ENCODE data around the gene LBX2.

The LBX2 gene

GRCh38 chr2:74498500-74499266, 720 bp downstream of the LBX2 start:
- peak overlapping the region in 1 of 5 donors; percentile 28 for H3K9ac ChIP-seq (ENCODE audit: low read length in 5 of 5)

DNA sequence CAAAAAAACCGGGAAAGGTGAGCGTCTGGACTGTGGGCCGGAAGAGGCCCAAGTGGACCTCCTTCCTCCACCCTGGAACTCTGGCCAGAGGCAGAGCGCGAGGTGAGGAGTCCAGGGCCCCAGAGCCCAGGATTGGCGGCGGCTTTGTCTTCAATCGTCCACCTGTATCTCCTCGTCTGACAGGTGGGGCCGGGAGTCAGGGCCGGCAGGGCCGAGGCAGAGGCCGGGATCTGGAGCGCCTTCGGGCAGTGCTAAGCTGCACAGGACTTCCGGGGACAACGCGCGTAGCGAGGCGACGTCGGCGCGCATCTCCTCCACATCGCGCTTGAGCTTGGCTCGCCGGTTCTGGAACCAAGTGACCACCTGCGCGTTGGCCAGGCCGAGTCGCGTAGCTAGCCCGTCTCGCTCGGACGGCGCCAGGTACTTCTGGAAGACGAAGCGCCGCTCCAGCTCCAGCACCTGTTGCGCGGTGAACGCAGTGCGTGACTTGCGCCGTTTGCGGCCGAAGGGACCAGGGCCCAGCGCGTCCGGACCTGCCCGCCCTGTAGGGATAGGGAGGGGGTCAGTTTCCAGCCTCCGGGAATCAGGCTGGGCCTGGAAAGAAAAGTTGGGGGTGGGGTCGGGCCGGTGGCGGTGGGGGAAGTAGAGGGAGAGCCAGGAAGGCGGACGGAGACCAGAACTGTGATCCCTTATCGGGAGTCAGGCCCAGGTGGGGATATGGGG, 1.5 kb downstream of the LBX2 start:
- Histone ChIP-seq H3K27ac (ENCODE audit: low read depth, low read length) (no peak overlapping the region), H3K9ac (ENCODE audit: low read length in 5 of 5) (peak overlapping the region in 1 of 5 donors; percentile 11)

More at GRCh38 chr2:74498500-74499266, 720 bp downstream of the LBX2 start:
- Histone ChIP-seq H3K9me3 (ENCODE audit: control insufficient read depth in 5 of 5, low read length in 5 of 5) (no peaks in the 10 kb centered on the region), H3K4me3 (ENCODE audit: low read depth in 1 of 5, low read length in 5 of 5) (peak overlapping the region; percentile 36 to 59 (median 52)), H3K27me3 (ENCODE audit: control insufficient read depth in 5 of 5, insufficient read depth in 4 of 5, low read length in 5 of 5) (peaks cover 31 to 52% (median 39%) of the 10 kb centered on the region in 5 donors), H3K4me1 (ENCODE audit: control insufficient read depth in 5 of 5, insufficient read depth in 5 of 5, low read length in 5 of 5) (peaks cover under 1 to 48% (median 42%) of the 10 kb centered on the region in 5 donors), H3K36me3 (ENCODE audit: control insufficient read depth in 5 of 5, insufficient read depth in 5 of 5, low read length in 5 of 5) (peaks cover 5 to 10% (median 8%) of the 10 kb centered on the region in 5 donors), H3K27ac (ENCODE audit: low read depth, low read length) (no peak overlapping the region)

GRCh38 chr2:74496997-74497776, 2.2 kb downstream of the LBX2 start:
- Histone ChIP-seq H3K4me1 (ENCODE audit: control insufficient read depth in 5 of 5, insufficient read depth in 5 of 5, low read length in 5 of 5) (peaks cover 0 to 33% (median 28%) of the 10 kb centered on the region in 5 donors), H3K36me3 (ENCODE audit: control insufficient read depth in 5 of 5, insufficient read depth in 5 of 5, low read length in 5 of 5) (peaks cover 5 to 25% (median 23%) of the 10 kb centered on the region in 5 donors), H3K27me3 (ENCODE audit: control insufficient read depth in 5 of 5, insufficient read depth in 4 of 5, low read length in 5 of 5) (peaks cover 31 to 46% (median 39%) of the 10 kb centered on the region in 5 donors), H3K9ac (ENCODE audit: low read length in 5 of 5) (no peak overlapping the region), H3K4me3 (ENCODE audit: low read depth in 1 of 5, low read length in 5 of 5) (peak overlapping the region in 2 of 5 donors; percentile 52 to 56), H3K9me3 (ENCODE audit: control insufficient read depth in 5 of 5, low read length in 5 of 5) (no peaks in the 10 kb centered on the region), H3K27ac (ENCODE audit: low read depth, low read length) (no peak overlapping the region)

More for the DNA sequence above, 1.5 kb downstream of the LBX2 start:
- peaks cover 31 to 52% (median 39%) of the 10 kb centered on the region in 5 donors for H3K27me3 ChIP-seq (ENCODE audit: control insufficient read depth in 5 of 5, insufficient read depth in 4 of 5, low read length in 5 of 5)
- H3K36me3 ChIP-seq (ENCODE audit: control insufficient read depth in 5 of 5, insufficient read depth in 5 of 5, low read length in 5 of 5): peaks cover 5 to 17% (median 16%) of the 10 kb centered on the region in 5 donors
- peak overlapping the region in 3 of 5 donors; percentile 50 to 56 (median 52) for H3K4me3 ChIP-seq (ENCODE audit: low read depth in 1 of 5, low read length in 5 of 5)
- no peaks in the 10 kb centered on the region for H3K9me3 ChIP-seq (ENCODE audit: control insufficient read depth in 5 of 5, low read length in 5 of 5)
- H3K4me1 ChIP-seq (ENCODE audit: control insufficient read depth in 5 of 5, insufficient read depth in 5 of 5, low read length in 5 of 5): peaks cover 0 to 40% (median 35%) of the 10 kb centered on the region in 5 donors

DNA sequence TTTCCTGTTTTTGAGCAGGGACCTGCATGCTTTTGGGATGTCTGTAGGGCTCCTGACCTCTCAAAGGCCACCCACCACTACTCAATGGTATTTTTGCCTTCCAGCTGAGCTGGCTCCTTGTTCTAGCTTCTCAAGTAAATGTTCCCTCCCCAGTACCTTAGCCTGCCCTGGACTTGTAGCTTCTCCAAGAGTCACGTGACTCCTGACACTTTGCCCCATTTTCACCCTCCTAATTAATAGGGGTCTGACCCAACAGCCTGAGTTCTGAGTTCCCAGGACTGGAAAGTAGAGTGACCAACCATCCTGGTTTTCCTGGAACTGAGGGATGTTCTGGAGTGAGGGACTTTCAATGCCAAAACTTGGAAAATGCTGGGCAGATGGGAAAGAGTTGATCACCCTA, 4.0 kb downstream of the LBX2 start:
- H3K4me1 ChIP-seq (ENCODE audit: control insufficient read depth in 5 of 5, insufficient read depth in 5 of 5, low read length in 5 of 5): peaks cover 0 to 28% (median 22%) of the 10 kb centered on the region in 5 donors
- no peak overlapping the region for H3K27ac ChIP-seq (ENCODE audit: low read depth, low read length)
- H3K9me3 ChIP-seq (ENCODE audit: control insufficient read depth in 5 of 5, low read length in 5 of 5): no peaks in the 10 kb centered on the region
- H3K36me3 ChIP-seq (ENCODE audit: control insufficient read depth in 5 of 5, insufficient read depth in 5 of 5, low read length in 5 of 5): peaks cover 5 to 42% (median 41%) of the 10 kb centered on the region in 5 donors
- no peak overlapping the region for H3K4me3 ChIP-seq (ENCODE audit: low read depth in 1 of 5, low read length in 5 of 5)
- peaks cover 30 to 34% (median 34%) of the 10 kb centered on the region in 5 donors for H3K27me3 ChIP-seq (ENCODE audit: control insufficient read depth in 5 of 5, insufficient read depth in 4 of 5, low read length in 5 of 5)
- no peak overlapping the region for H3K9ac ChIP-seq (ENCODE audit: low read length in 5 of 5)

GRCh38 chr2:74493546-74493945, 5.9 kb downstream of the LBX2 start:
- no peak overlapping the region for H3K27ac ChIP-seq (ENCODE audit: low read depth, low read length)
- no peak overlapping the region for H3K4me3 ChIP-seq (ENCODE audit: low read depth in 1 of 5, low read length in 5 of 5)
- H3K36me3 ChIP-seq (ENCODE audit: control insufficient read depth in 5 of 5, insufficient read depth in 5 of 5, low read length in 5 of 5): peaks cover 5 to 57% (median 46%) of the 10 kb centered on the region in 5 donors
- peaks cover 13 to 17% (median 15%) of the 10 kb centered on the region in 5 donors for H3K27me3 ChIP-seq (ENCODE audit: control insufficient read depth in 5 of 5, insufficient read depth in 4 of 5, low read length in 5 of 5)
- H3K4me1 ChIP-seq (ENCODE audit: control insufficient read depth in 5 of 5, insufficient read depth in 5 of 5, low read length in 5 of 5): peaks cover 0 to 14% (median 11%) of the 10 kb centered on the region in 5 donors
- no peaks in the 10 kb centered on the region for H3K9me3 ChIP-seq (ENCODE audit: control insufficient read depth in 5 of 5, low read length in 5 of 5)
- no peak overlapping the region for H3K9ac ChIP-seq (ENCODE audit: low read length in 5 of 5)

- no peak overlapping the region for H3K27ac ChIP-seq (ENCODE audit: low read depth, low read length)
These were observed 7.5 kb downstream of the LBX2 start for GRCh38 chr2:74491648-74492544.

DNA sequence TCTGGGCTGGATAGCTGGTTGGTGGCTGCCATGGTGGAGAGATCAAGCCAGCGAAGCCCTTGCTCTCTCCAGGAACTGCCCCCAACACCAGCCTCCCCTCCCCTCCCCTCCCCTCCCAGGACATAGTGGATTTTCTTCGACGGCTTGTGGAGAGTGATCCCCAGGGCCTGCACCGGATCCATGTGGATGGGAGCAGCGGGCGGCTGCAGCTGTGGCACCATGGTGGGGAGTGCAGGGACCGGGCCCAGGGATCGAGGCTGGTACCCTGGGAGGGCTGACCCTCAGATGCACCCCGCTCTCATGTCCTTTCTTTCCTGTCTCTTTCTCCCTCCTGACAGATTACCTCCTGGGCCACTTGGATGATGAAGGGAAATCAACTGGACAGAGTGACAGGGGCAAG, 9.5 kb downstream of the LBX2 start:
- Histone ChIP-seq H3K4me3 (ENCODE audit: low read depth in 1 of 5, low read length in 5 of 5) (no peak overlapping the region), H3K9ac (ENCODE audit: low read length in 5 of 5) (no peak overlapping the region), H3K27ac (ENCODE audit: low read depth, low read length) (no peak overlapping the region), H3K4me1 (ENCODE audit: control insufficient read depth in 5 of 5, insufficient read depth in 5 of 5, low read length in 5 of 5) (no peaks in the 10 kb centered on the region), H3K27me3 (ENCODE audit: control insufficient read depth in 5 of 5, insufficient read depth in 4 of 5, low read length in 5 of 5) (no peaks in the 10 kb centered on the region), H3K36me3 (ENCODE audit: control insufficient read depth in 5 of 5, insufficient read depth in 5 of 5, low read length in 5 of 5) (peaks cover 8 to 81% (median 56%) of the 10 kb centered on the region in 5 donors), H3K9me3 (ENCODE audit: control insufficient read depth in 5 of 5, low read length in 5 of 5) (no peaks in the 10 kb centered on the region)

More at GRCh38 chr2:74491648-74492544, 7.5 kb downstream of the LBX2 start:
- Histone ChIP-seq H3K4me3 (ENCODE audit: low read depth in 1 of 5, low read length in 5 of 5) (no peak overlapping the region), H3K36me3 (ENCODE audit: control insufficient read depth in 5 of 5, insufficient read depth in 5 of 5, low read length in 5 of 5) (peaks cover 5 to 68% (median 49%) of the 10 kb centered on the region in 5 donors), H3K9me3 (ENCODE audit: control insufficient read depth in 5 of 5, low read length in 5 of 5) (no peaks in the 10 kb centered on the region), H3K9ac (ENCODE audit: low read length in 5 of 5) (no peak overlapping the region), H3K27me3 (ENCODE audit: control insufficient read depth in 5 of 5, insufficient read depth in 4 of 5, low read length in 5 of 5) (peaks cover 0 to 3% (median 0%) of the 10 kb centered on the region in 5 donors), H3K4me1 (ENCODE audit: control insufficient read depth in 5 of 5, insufficient read depth in 5 of 5, low read length in 5 of 5) (no peaks in the 10 kb centered on the region)

- Histone ChIP-seq H3K27me3 (ENCODE audit: control insufficient read depth in 5 of 5, insufficient read depth in 4 of 5, low read length in 5 of 5) (no peaks in the 10 kb centered on the region), H3K9ac (ENCODE audit: low read length in 5 of 5) (no peak overlapping the region), H3K4me1 (ENCODE audit: control insufficient read depth in 5 of 5, insufficient read depth in 5 of 5, low read length in 5 of 5) (peaks cover 0 to 4% (median under 1%) of the 10 kb centered on the region in 5 donors), H3K36me3 (ENCODE audit: control insufficient read depth in 5 of 5, insufficient read depth in 5 of 5, low read length in 5 of 5) (peaks cover 3 to 74% (median 49%) of the 10 kb centered on the region in 5 donors), H3K27ac (ENCODE audit: low read depth, low read length) (no peak overlapping the region), H3K4me3 (ENCODE audit: low read depth in 1 of 5, low read length in 5 of 5) (no peak overlapping the region), H3K9me3 (ENCODE audit: control insufficient read depth in 5 of 5, low read length in 5 of 5) (no peaks in the 10 kb centered on the region)
These were observed 10.5 kb downstream of the LBX2 start for GRCh38 chr2:74488643-74489481.

Data from subcutaneous abdominal adipose tissue (tissue), 5 donors.